Upper lobe of left lung (tissue), 4 donors: ENCODE data around the gene SUGP1.

Experiments
- EP300 ChIP-seq, 4 donors: sonication (generic); formaldehyde crosslinking; IDR thresholded peaks; one replicate each; pipeline ENCODE4 v1.5.1; 2017; ENCODE audit warnings: antibody characterized with exemption in 4 of 4, control low read depth in 2 of 4
- POLR2AphosphoS5 ChIP-seq, 2 donors: sonication (generic); formaldehyde crosslinking; IDR thresholded peaks; one replicate each; pipeline ENCODE4 v1.5.1; 2017; ENCODE audit warnings: antibody characterized with exemption in 2 of 2
- TF ChIP-seq, protein P1 (sequence below), 6 experiments: fragments of 450-650 bp in 4 of 6; fragments of 200-600 bp in 2 of 6; sonication (generic) in 2 of 6; IDR thresholded peaks; one replicate each; pipeline ENCODE4 v1.5.1; 2016 to 2019; ENCODE audit warnings: antibody characterized with exemption in 6 of 6

DNA sequence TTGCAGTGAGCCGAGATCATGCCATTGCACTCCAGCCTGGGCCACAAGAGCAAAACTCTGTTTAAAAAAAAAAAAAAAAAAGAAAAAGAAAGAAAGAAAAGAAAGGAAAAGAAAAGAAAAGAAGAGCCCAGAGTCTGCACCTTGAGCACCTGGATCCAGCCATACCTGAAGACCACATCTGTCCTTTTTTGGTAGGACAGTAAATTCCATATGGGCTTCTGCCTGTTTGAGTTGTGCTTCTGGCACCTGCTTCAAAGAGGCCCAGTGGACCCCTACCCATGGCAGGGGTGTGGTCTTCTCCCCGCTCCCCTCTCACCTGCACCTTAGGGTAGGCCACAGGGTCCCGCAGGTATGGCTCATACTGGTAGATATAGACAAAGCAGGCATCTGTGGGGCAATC, 53.0 kb downstream of the SUGP1 start:
- TF ChIP-seq, protein P1, sequence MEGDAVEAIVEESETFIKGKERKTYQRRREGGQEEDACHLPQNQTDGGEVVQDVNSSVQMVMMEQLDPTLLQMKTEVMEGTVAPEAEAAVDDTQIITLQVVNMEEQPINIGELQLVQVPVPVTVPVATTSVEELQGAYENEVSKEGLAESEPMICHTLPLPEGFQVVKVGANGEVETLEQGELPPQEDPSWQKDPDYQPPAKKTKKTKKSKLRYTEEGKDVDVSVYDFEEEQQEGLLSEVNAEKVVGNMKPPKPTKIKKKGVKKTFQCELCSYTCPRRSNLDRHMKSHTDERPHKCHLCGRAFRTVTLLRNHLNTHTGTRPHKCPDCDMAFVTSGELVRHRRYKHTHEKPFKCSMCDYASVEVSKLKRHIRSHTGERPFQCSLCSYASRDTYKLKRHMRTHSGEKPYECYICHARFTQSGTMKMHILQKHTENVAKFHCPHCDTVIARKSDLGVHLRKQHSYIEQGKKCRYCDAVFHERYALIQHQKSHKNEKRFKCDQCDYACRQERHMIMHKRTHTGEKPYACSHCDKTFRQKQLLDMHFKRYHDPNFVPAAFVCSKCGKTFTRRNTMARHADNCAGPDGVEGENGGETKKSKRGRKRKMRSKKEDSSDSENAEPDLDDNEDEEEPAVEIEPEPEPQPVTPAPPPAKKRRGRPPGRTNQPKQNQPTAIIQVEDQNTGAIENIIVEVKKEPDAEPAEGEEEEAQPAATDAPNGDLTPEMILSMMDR (IDR thresholded peaks at IDR 0.05): no peak
- TF ChIP-seq POLR2AphosphoS5 (IDR thresholded peaks at IDR 0.05) (no peak), EP300 (IDR thresholded peaks at IDR 0.05) (no peak)
